Measurements from ENCODE around the gene CTU2.

GRCh38 chr16:88721815-88722755 lies 15.8 kb downstream of the CTU2 start:
- TF ChIP-seq MXI1 (IDR thresholded peaks at IDR 0.05; ENCODE audit: low read depth, low read length) (no peak), PBX3 (IDR thresholded peaks at IDR 0.05) (no peak), EP300 (IDR thresholded peaks at IDR 0.05; ENCODE audit: borderline replicate concordance in 1 of 2, low read depth in 1 of 2, low read length in 1 of 2) (no peak), RFX5 (IDR thresholded peaks at IDR 0.05; ENCODE audit: low read length) (no peak), RXRA (IDR thresholded peaks at IDR 0.05; ENCODE audit: borderline replicate concordance, low read depth) (no peak), FOXM1 (IDR thresholded peaks at IDR 0.05; ENCODE audit: low read depth) (no peak), CTCF (IDR thresholded peaks at IDR 0.05) (no peak), YY1 (IDR thresholded peaks at IDR 0.05; ENCODE audit: low read depth) (no peak), REST (IDR thresholded peaks at IDR 0.05; ENCODE audit: low read depth, low read length) (no peak)
